SK-N-MC (cell line): ENCODE results near the gene ARMS2.

Experiments used
- EZH2 ChIP-seq: fragments of 200-600 bp; sonication (generic); IDR thresholded peaks from one replicate; pipeline ENCODE4 v1.6.1; 2017; ENCODE audit warnings: antibody characterized with exemption
- FOXP2 ChIP-seq: optimal IDR thresholded peaks from 2 replicates; pipeline ENCODE3; 2011; ENCODE audit warnings: mild to moderate bottlenecking, moderate library complexity; ENCODE audit not compliant: insufficient read depth; ENCODE audit errors: extremely low read length, control extremely low read depth
- POLR2AphosphoS5 ChIP-seq: IDR thresholded peaks from 2 replicates; pipeline ENCODE4 v1.6.1; 2012; ENCODE audit warnings: mild to moderate bottlenecking, low read depth, low read length, borderline replicate concordance

DNA sequence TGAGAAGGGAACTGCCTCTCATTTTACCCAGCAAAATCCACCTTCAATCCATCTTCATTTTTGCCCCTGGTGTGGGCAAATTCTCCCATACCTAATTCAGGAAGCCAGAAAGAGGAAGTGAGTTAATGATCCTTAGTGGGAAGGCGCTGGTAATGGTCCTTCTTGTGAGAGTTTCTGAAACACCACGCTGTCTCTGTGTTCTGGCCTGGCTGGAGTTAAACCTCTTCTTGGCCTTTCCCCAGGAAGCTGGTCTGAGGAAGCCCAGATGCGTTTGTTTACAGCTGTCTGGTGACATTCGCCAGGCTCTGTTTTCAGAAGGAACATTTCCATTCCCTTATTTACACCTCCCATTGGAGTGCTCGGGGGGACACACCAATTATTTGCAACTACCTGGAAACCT, 31.2 kb downstream of the ARMS2 start:
- no peak for TF ChIP-seq POLR2AphosphoS5
- TF ChIP-seq EZH2, result no peak
- no peak for TF ChIP-seq FOXP2
